Right cardiac atrium (tissue), 5 donors: Measurements from ENCODE around the gene ZNF212. TPM values are rescaled to one million over a fixed set of nuclear protein-coding genes. Genes with fewer than 3 reads are reported as not detected.
"Not testable (repeated sequence)": the region's sequence is repeated elsewhere in the genome, so short reads cannot be mapped to it uniquely, and the experiment has no call there.

Experiments used
- ATAC-seq, 2 donors: fragments of 200-7000 bp; cut with Tn5 transposase; one replicate each; pipeline versions ENCODE4 v1.8.0 to v1.9.1; 2020; ENCODE audit warnings: moderate library complexity in 2 of 2, mild to moderate bottlenecking in 1 of 2
- DNase-seq, 3 donors: peaks; one replicate each; pipeline ENCODE4 v3.0.0-alpha.2; 2020
- H3K27ac ChIP-seq: one replicate; pipeline ENCODE4 v1.5.1; 2013; ENCODE audit warnings: mild to moderate bottlenecking, low read length, control low read depth, moderate library complexity
- H3K27me3 ChIP-seq: one replicate; pipeline ENCODE4 v1.6.1; 2013; ENCODE audit not compliant: control insufficient read depth, insufficient read depth
- H3K4me1 ChIP-seq: one replicate; pipeline ENCODE4 v1.6.1; 2013; ENCODE audit warnings: low read length; ENCODE audit not compliant: control insufficient read depth, insufficient read depth
- H3K4me3 ChIP-seq: one replicate; pipeline ENCODE4 v1.5.1; 2013; ENCODE audit warnings: low read length, control low read depth
- H3K9me3 ChIP-seq: one replicate; pipeline ENCODE4 v1.6.1; 2013; ENCODE audit warnings: low read length; ENCODE audit not compliant: control insufficient read depth
- WGBS: extraction: QIAGEN DNeasy Blood & Tissue Kit; methylation state at CpG from one replicate; pipeline ENCODE4 v1.1.7; 2013; 5-methylcytosine and 5-hydroxymethylcytosine counted together
- intact Hi-C, 4 donors: fragments of 100-400 bp; cut with DNase I; formaldehyde crosslinking; loops; one replicate each; pipeline versions ENCODE4 v1.11.0 to v1.14.0; 2022 to 2023
- polyA plus RNA-seq: library from polyadenylated mRNA; stranded (reverse); fragments of 200-250 nt; gene quantifications from one replicate; pipeline ENCODE4 v1.2.3, GENCODE V29; 2013
- total RNA-seq, 4 donors: library from RNA; stranded (reverse); fragmentation: NEBNext Ultra II Directional; extraction: Animal tissue kit (Norgen Biotek cat#: 25700); gene quantifications; one replicate each; pipeline ENCODE4 v1.2.1, GENCODE V29; 2021
- donor health status: healthy with polysubstance abuse.
- donor health status: DM: no; HTN: yes; CAD: no.
- donor health status: DM: no; HTN: no; CAD: no.
- donor health status: DM: no; HTN: yes; CAD: no; lungs with severe emphysema.
- donor health status: DM: yes; HTN: yes; CAD: no.

Gene ZNF212
- total and polyA plus RNA-seq, 5 donors = 4.5 to 5.7 (median 5.0) TPM

GRCh38 chr7:149255174-149255573, 15.7 kb downstream of the ZNF212 start:
- no peaks in the 10 kb centered on the region for H3K4me1 ChIP-seq
- H3K27me3 ChIP-seq = no peaks in the 10 kb centered on the region
- ATAC-seq (no peak), DNase-seq (no peak)
- no peaks in the 10 kb centered on the region for H3K9me3 ChIP-seq
- intact Hi-C loops = no loop called here
- no peak overlapping the region for H3K4me3 ChIP-seq
- WGBS = 90% methylated on average over 5 of the region's 5 CpGs
- H3K27ac ChIP-seq = no peak overlapping the region

GRCh38 chr7:149256568-149256967, 17.1 kb downstream of the ZNF212 start:
- Histone ChIP-seq H3K9me3 (no peaks in the 10 kb centered on the region), H3K27ac (no peak overlapping the region), H3K4me3 (no peak overlapping the region), H3K27me3 (no peaks in the 10 kb centered on the region), H3K4me1 (no peaks in the 10 kb centered on the region)
- ATAC-seq = no peak
- DNase-seq = no peak
- intact Hi-C loops = no loop called here
- 88% methylated on average over 4 of the region's 4 CpGs for WGBS

- intact Hi-C loops = no loop called here
- WGBS = 78% methylated on average over 2 of the region's 2 CpGs
- Histone ChIP-seq H3K4me3 (no peak overlapping the region), H3K27me3 (no peaks in the 10 kb centered on the region), H3K4me1 (no peaks in the 10 kb centered on the region), H3K27ac (no peak overlapping the region), H3K9me3 (no peaks in the 10 kb centered on the region)
- ATAC-seq = no peak
- no peak for DNase-seq
Measured at GRCh38 chr7:149257146-149257545, 17.7 kb downstream of the ZNF212 start.

GRCh38 chr7:149261316-149261828, 21.9 kb downstream of the ZNF212 start:
- intact Hi-C loops = no loop called here

GRCh38 chr7:149261829-149262617, 22.6 kb downstream of the ZNF212 start, which contains the start of gene ZNF783:
TSS of gene ZNF783 (plus strand) at chr7:149262196. CDS start at chr7:149262334, 138 bp downstream.
- under 1% methylated on average over 115 of the region's 115 CpGs for WGBS
- ATAC-seq (peak; percentile 98), DNase-seq (peak; percentile 92 to 96 (median 96))
- H3K4me3 ChIP-seq = peak within 1 kb of the TSS; percentile 65
- H3K9me3 ChIP-seq = no peaks in the 10 kb centered on the region
- H3K27ac ChIP-seq = peak within 1 kb of the TSS; percentile 81
- intact Hi-C loops = no loop called here
- no peaks in the 10 kb centered on the region for H3K27me3 ChIP-seq
- H3K4me1 ChIP-seq = no peaks in the 10 kb centered on the region

More at GRCh38 chr7:149261316-149261828, 21.9 kb downstream of the ZNF212 start:
- WGBS = 5% methylated on average over 16 of the region's 16 CpGs
- peak overlapping the region; percentile 65 for H3K4me3 ChIP-seq
- H3K27me3 ChIP-seq = no peaks in the 10 kb centered on the region
- ATAC-seq = peak; percentile 1 to 41
- H3K9me3 ChIP-seq = no peaks in the 10 kb centered on the region
- no peaks in the 10 kb centered on the region for H3K4me1 ChIP-seq
- no peak for DNase-seq
- H3K27ac ChIP-seq = peak overlapping the region; percentile 13

- Histone ChIP-seq H3K27me3 (no peaks in the 10 kb centered on the region), H3K27ac (no peak overlapping the region), H3K4me3 (no peak overlapping the region), H3K9me3 (no peaks in the 10 kb centered on the region), H3K4me1 (no peaks in the 10 kb centered on the region)
- 95% methylated on average over 21 of the region's 21 CpGs for WGBS
- intact Hi-C loops = no loop called here
- DNase-seq = no peak
- ATAC-seq = no peak
Measured at GRCh38 chr7:149266451-149266850, 27.0 kb downstream of the ZNF212 start.

GRCh38 chr7:149267733-149268132, 28.3 kb downstream of the ZNF212 start:
- H3K4me3 ChIP-seq = no peak overlapping the region
- 97% methylated on average over 8 of the region's 8 CpGs for WGBS
- no peak overlapping the region for H3K27ac ChIP-seq
- H3K27me3 ChIP-seq = no peaks in the 10 kb centered on the region
- ATAC-seq (no peak), DNase-seq (no peak)
- intact Hi-C loops = no loop called here
- H3K9me3 ChIP-seq = no peaks in the 10 kb centered on the region
- H3K4me1 ChIP-seq = no peaks in the 10 kb centered on the region

- intact Hi-C loops, H3K9me3 ChIP-seq, H3K27me3 ChIP-seq, ATAC-seq, H3K4me3 ChIP-seq, H3K27ac ChIP-seq, H3K4me1 ChIP-seq: not testable (repeated sequence)
- peak in 1 of 3 donors; percentile 4 for DNase-seq
- WGBS = 99% methylated on average over 8 of the region's 8 CpGs
Measured at GRCh38 chr7:149274424-149274823, 35.0 kb downstream of the ZNF212 start.

GRCh38 chr7:149277871-149278270, 38.4 kb downstream of the ZNF212 start:
- no peaks in the 10 kb centered on the region for H3K4me1 ChIP-seq
- no peaks in the 10 kb centered on the region for H3K27me3 ChIP-seq
- H3K4me3 ChIP-seq = no peak overlapping the region
- DNase-seq = no peak
- no peaks in the 10 kb centered on the region for H3K9me3 ChIP-seq
- 96% methylated on average over 9 of the region's 9 CpGs for WGBS
- ATAC-seq = no peak
- no peak overlapping the region for H3K27ac ChIP-seq
- intact Hi-C loops = no loop called here

GRCh38 chr7:149278396-149278795, 38.9 kb downstream of the ZNF212 start:
- WGBS = 94% methylated on average over 11 of the region's 11 CpGs
- ATAC-seq (no peak), DNase-seq (no peak)
- no peaks in the 10 kb centered on the region for H3K9me3 ChIP-seq
- H3K4me1 ChIP-seq = no peaks in the 10 kb centered on the region
- no peaks in the 10 kb centered on the region for H3K27me3 ChIP-seq
- no peak overlapping the region for H3K27ac ChIP-seq
- intact Hi-C loops = no loop called here
- no peak overlapping the region for H3K4me3 ChIP-seq

GRCh38 chr7:149279111-149279743, 39.8 kb downstream of the ZNF212 start:
- Histone ChIP-seq H3K9me3 (no peaks in the 10 kb centered on the region), H3K4me1 (no peaks in the 10 kb centered on the region), H3K27ac (no peak overlapping the region), H3K4me3 (no peak overlapping the region), H3K27me3 (no peaks in the 10 kb centered on the region)
- ATAC-seq (no peak), DNase-seq (no peak)
- 94% methylated on average over 17 of the region's 17 CpGs for WGBS
- intact Hi-C loops = no loop called here
